ENCODE measurements around the gene CDK6.

- no peak for TF ChIP-seq RFX5 (IDR thresholded peaks at IDR 0.05)
- TF ChIP-seq CTCF (IDR thresholded peaks at IDR 0.05) = no peak
- no peak for TF ChIP-seq FOSB (CRISPR knock-in tag; IDR thresholded peaks at IDR 0.05)
- TF ChIP-seq E2F6 (IDR thresholded peaks at IDR 0.05; ENCODE audit: borderline replicate concordance, low read depth) = no peak
- TF ChIP-seq HDAC2 (IDR thresholded peaks at IDR 0.05) = no peak
- no peak for TF ChIP-seq RCOR1 (IDR thresholded peaks at IDR 0.05; ENCODE audit: low read depth, low read length)
- TF ChIP-seq, protein P1, sequence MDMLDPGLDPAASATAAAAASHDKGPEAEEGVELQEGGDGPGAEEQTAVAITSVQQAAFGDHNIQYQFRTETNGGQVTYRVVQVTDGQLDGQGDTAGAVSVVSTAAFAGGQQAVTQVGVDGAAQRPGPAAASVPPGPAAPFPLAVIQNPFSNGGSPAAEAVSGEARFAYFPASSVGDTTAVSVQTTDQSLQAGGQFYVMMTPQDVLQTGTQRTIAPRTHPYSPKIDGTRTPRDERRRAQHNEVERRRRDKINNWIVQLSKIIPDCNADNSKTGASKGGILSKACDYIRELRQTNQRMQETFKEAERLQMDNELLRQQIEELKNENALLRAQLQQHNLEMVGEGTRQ (IDR thresholded peaks at IDR 0.05) = no peak
Measured at GRCh38 chr7:92586841-92587240, 249.5 kb downstream of the CDK6 start.

All from A549 (cell line).